HG03175 (cell line): ENCODE data around the gene VCP.

Source experiments
- ATAC-seq: cut with Tn5 transposase; IDR thresholded peaks from one replicate; pipeline ENCODE4 v1.9.1; 2021; ENCODE audit warnings: mild to moderate bottlenecking, moderate library complexity; ENCODE audit not compliant: unreplicated experiment

Gene VCP

GRCh38 chr9:35067056-35067455 lies 5.4 kb downstream of the VCP start:
- no peak for ATAC-seq

DNA sequence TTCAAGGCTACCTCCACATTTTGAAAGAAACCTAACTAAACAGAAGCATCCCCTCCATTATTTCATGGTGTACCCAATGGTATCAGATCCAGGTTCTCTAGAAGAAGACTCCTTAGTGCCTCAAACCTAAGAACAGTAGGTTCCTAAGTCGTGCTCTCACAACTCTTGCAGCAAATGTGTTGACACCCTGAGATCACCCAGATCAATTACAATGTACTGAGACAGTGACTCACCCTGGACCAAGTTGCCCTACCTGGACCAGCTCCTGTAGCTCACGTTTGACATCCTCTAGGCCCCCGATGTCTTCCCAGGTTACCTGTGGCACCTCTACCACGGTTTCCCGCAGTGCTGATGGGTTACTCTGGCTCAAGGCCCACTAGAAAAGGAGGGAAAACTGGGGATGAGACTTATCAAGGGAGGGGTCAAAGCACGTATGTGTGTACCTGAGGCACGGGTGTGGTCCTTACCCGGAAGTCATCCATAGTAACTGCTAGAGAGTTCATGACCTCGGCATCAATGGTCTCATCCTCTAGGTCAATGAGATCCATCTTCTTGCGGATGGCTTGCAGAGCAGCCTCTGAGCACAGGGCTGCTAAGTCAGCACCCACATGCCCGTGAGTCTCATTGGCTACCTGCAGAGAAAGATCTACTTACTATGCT lies 11.7 kb downstream of the VCP start:
- ATAC-seq = no peak

GRCh38 chr9:35059438-35059837 lies 13.0 kb downstream of the VCP start:
- no peak for ATAC-seq

- ATAC-seq = no peak
Observed at GRCh38 chr9:35057271-35057620, 15.2 kb downstream of the VCP start.

DNA sequence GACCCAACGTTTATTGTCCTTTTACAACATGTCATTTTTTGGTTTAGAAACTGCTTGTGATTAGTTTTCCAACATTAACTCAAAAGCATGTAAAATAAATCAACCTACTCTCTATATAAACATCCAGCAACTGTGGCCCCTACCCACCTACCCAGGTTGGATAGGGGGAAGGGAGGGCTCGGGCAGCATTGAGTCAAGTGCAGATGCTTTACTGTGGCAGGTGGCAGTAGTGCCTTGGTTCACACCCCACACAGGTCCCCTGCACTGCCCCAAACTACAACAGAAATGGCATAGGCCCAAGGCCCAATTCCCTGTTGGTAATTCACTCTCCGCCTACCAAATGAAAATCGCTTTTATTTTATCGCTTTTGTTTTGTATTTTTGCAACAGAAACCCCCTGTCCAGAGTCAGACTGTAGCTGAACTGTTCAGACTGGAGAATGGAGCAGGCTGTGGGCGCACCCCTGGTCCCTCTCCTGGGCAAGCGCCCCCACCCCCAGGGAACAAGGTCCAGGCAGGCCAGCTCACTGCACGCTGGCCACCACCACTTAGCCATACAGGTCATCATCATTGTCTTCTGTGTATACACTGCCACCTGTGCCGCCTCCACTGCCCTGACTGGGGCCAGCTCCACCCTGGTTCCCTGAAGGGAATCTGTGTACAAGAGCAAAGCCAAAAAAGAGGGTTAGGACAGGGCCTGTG lies 15.7 kb downstream of the VCP start:
- no peak for ATAC-seq

- ATAC-seq = no peak
Observed at GRCh38 chr9:35054871-35055644, 17.4 kb downstream of the VCP start.

DNA sequence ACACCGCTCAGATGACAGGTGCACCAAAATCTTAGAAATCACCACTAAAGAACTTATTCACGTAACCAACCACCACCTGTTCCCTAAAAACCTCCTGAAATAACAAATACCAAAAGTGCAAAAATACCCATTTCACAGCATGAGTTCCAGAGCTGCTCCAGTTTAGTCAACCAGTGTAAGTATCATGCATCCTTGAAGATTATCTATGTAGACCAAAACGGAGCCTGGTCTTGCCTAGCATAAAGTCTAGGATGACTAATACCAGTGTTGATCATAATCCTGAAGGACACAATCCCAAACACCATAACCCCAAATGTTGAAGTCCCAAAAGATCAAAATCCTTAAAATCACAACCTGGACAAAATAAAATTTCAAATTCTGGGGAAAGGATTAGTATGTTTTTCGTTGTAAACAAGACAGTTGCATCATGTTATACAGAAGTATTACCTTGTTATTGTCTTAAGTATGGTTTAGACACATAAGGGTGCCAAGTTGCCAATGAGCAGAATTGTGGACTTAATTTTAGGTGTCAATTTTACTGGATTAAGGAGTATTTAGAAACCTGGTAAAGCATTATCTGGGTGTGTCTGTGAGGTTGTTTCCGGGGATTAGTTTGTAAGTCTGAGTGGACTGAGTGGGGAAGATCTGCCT lies 18.1 kb downstream of the VCP start:
- ATAC-seq = no peak

DNA sequence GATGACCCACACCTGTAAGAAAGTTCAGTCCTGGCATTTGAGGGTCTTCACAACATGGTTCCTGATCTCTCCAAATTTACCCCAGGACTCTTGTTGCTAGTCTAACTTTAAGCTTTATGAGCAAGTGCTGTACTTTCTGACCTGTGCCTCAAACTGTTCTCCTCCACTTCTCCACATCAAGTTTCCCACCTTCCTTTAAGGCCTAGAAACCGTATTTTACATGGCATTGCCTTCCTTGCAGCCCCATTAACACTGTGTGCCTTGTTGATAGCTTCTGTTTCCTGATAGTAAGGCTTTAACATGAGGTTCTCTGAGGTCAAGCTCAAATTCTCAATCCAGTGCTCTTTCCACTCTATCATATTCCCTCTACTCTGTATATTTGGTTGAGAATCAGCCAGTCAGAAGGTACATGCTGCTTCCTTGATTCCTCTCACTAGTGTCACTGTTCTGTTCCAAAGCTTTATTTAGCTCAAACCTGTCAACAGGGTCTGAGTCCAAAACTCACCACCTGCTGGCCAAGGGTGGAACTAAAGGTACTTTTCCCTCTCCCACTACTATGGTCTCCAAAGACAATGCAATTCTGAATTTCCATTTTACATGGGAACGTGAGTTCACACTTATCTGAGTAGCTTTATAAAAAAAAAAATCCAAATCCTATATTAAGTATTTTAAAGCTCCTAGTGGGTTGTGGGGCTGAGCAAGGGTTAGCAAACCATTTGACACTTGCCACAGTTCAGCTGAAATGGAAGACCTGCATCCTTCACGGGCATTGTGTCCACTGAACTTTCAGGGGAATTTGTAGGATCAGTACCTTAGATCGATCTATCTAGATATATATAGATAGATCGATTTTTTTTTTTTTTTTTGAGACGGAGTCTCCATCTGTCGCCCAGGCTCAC lies 21.1 kb downstream of the VCP start:
- ATAC-seq = no peak

DNA sequence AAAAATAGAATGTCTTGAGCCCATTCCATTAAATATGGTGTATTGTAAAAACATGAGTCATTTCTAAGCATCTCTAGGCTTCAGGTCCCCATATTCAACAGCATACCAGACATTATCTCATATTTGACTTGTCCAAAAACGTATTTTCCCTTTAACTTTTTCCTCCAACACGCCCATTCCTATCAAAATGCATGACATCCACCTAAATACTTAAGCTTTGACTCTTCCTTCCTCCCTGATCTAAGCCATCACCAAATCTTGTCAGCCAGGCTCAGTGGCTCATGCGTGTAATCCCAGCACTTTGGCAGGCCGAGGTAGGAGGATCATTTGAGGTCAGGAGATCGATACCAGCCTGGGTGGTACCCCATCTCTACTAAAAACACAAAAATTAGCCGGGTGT lies 23.9 kb downstream of the VCP start:
- no peak for ATAC-seq

DNA sequence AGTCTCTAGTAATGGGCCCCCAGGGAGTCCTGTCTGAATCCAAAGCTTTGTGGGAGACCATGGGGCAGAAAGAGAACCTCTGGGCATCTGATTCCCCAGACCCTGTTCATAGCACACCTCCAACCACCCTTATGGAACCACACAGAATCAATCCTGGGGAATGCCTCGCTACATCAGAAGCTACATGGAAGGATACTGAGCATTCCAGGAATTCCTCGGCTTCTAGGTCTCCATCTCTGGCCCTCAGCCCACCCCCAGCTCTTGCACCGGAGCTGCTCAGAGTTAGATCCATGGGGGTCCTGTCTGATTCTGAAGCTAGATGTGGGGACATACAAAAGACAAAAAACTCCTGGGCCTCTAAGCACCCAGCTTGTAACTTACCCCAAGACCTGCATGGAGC lies 28.4 kb downstream of the VCP start:
- no peak for ATAC-seq

- no peak for ATAC-seq
Observed at GRCh38 chr9:35042891-35043545, 29.4 kb downstream of the VCP start.

- no peak for ATAC-seq
Observed at GRCh38 chr9:35042081-35042604, 30.3 kb downstream of the VCP start.

GRCh38 chr9:35035851-35036701 lies 36.3 kb downstream of the VCP start:
- no peak for ATAC-seq

GRCh38 chr9:35033101-35033500 lies 39.3 kb downstream of the VCP start:
- ATAC-seq = no peak

- no peak for ATAC-seq
Observed at GRCh38 chr9:35029852-35030251, 42.6 kb downstream of the VCP start.

DNA sequence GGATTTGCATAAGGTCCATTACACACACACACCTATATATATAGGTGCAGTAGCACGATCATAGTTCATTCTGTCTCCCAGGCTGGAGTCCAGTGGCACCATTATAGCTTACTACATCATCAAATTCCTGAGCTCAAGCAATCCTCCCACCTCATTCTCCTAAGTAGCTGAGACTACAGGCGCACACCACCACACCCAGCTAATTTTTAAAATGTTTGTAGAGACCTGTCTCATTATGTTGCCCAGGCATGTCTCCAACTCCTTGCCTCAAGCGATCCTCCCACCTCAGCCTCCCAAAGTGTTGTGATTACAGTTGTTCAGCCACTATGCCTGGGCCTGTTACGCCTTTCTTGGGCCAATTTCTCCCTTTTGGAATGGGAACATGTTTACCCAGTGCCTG lies 43.2 kb downstream of the VCP start:
- no peak for ATAC-seq

GRCh38 chr9:35028341-35028740 lies 44.1 kb downstream of the VCP start:
- no peak for ATAC-seq

- ATAC-seq = no peak
Observed at GRCh38 chr9:35027860-35028259, 44.6 kb downstream of the VCP start.

DNA sequence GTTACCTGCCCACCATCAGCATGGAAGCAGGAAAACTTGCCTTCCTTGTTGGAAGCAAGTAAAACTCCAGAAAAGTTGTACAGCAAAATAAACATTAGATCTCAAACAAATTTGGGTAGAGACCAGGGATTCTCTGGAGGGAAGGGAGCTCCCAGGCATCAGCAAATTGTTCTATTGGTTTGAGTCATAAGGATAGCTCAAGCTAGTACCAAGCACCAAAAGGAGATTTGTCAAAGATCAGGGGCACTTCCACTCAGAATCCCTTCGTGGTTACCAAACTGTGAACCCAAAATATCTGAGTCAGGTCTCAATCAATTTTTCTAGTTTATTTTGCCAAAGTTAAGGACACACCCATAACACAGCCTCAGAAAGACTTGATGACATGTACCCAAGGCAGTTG lies 45.1 kb downstream of the VCP start:
- ATAC-seq = no peak
